Loucy (cell line): ENCODE measurements around the gene SEPTIN6.

ENCODE experiments used
- H2AFZ ChIP-seq: fragments of 200-600 bp; sonication (generic); 2 replicates; pipeline ENCODE4 v1.6.0; 2016; ENCODE audit warnings: antibody characterized with exemption, mild to moderate bottlenecking, low read length, moderate library complexity
- H3F3A ChIP-seq: fragments of 200-600 bp; 2 replicates; pipeline ENCODE4 v1.6.0; 2016; ENCODE audit warnings: antibody characterized with exemption, low read depth, mild to moderate bottlenecking
- H3K27me3 ChIP-seq: fragments of 200-600 bp; sonication (generic); 2 replicates; pipeline ENCODE4 v1.6.1; 2014; ENCODE audit warnings: low read length, mild to moderate bottlenecking; ENCODE audit not compliant: insufficient read depth, poor library complexity, severe bottlenecking
- H3K36me3 ChIP-seq: fragments of 200-600 bp; sonication (generic); 2 replicates; pipeline ENCODE4 v1.6.1; 2016; ENCODE audit warnings: low read length; ENCODE audit not compliant: insufficient read depth
- H3K4me1 ChIP-seq: fragments of 200-600 bp; sonication (generic); 2 replicates; pipeline ENCODE4 v1.5.1; 2014; ENCODE audit warnings: low read length, mild to moderate bottlenecking; ENCODE audit not compliant: insufficient read depth, poor library complexity, severe bottlenecking
- H3K4me2 ChIP-seq: fragments of 200-600 bp; sonication (generic); 2 replicates; pipeline ENCODE4 v1.6.0; 2014; ENCODE audit warnings: antibody characterized with exemption, low read length, low read depth, mild to moderate bottlenecking; ENCODE audit not compliant: poor library complexity, severe bottlenecking
- H3K4me3 ChIP-seq: fragments of 200-600 bp; sonication (generic); 2 replicates; pipeline ENCODE4 v1.5.1; 2014; ENCODE audit warnings: low read length, mild to moderate bottlenecking, mixed read lengths; ENCODE audit not compliant: poor library complexity, severe bottlenecking
- H3K79me2 ChIP-seq: fragments of 200-600 bp; sonication (generic); 2 replicates; pipeline ENCODE4 v1.6.1; 2014; ENCODE audit warnings: low read length; ENCODE audit not compliant: insufficient read depth
- H3K9ac ChIP-seq: fragments of 200-600 bp; sonication (generic); 2 replicates; pipeline ENCODE4 v1.6.0; 2014; ENCODE audit warnings: mild to moderate bottlenecking, low read depth, low read length, moderate library complexity; ENCODE audit not compliant: poor library complexity, severe bottlenecking
- H3K9me2 ChIP-seq: fragments of 200-600 bp; sonication (generic); replicated peaks from 2 replicates; pipeline ENCODE4 v1.6.1; 2016; ENCODE audit warnings: low read depth, low read length, mixed read lengths
- H3K9me3 ChIP-seq: fragments of 200-600 bp; sonication (generic); 2 replicates; pipeline ENCODE4 v1.6.1; 2014; ENCODE audit warnings: mild to moderate bottlenecking, antibody characterized with exemption, low read length, low read depth; ENCODE audit not compliant: insufficient read depth
- H4K20me1 ChIP-seq: fragments of 200-600 bp; sonication (generic); 2 replicates; pipeline ENCODE4 v1.6.0; 2014; ENCODE audit warnings: antibody characterized with exemption, low read length, mild to moderate bottlenecking; ENCODE audit not compliant: insufficient read depth, poor library complexity, severe bottlenecking
- CTCF ChIP-seq: fragments of 200-600 bp; sonication (generic); conservative IDR thresholded peaks from 2 replicates; pipeline ENCODE4 v1.5.1; 2014; ENCODE audit warnings: mild to moderate bottlenecking, antibody characterized with exemption, low read length
- EZH2phosphoT487 ChIP-seq: fragments of 200-600 bp; IDR thresholded peaks from 2 replicates; pipeline ENCODE4 v1.6.1; 2018; ENCODE audit warnings: antibody characterized with exemption, mild to moderate bottlenecking, moderate library complexity, borderline replicate concordance

SEPTIN6 gene

GRCh38 chrX:119694601-119695534 lies 1.9 kb upstream of the SEPTIN6 start:
- peak overlapping the region; percentile 92 for H3K4me2 ChIP-seq

DNA sequence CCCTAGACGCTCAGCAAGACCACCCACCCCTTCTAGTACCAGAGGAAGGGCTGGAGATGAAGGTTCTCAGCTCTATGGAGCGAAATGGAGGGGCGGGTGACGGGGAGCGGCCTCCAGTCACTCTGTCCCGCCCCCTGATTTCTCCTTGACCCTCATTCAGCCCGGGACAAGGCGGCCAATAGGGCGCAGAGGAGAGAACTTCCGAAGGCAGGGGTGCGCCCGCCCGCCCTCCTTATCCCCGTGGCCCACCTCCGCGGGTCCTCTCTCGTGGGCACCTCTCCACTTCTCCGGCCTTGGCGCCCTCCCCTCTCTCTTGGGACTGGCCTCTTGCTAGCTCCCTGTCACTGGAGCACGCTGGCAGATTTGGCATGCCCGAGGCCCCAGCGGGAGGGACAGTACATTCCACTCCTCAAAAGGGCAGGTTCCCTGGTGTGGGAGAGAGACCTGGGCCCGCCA lies 1.1 kb upstream of the SEPTIN6 start:
- Histone ChIP-seq H2AFZ (peak overlapping the region; percentile 15; the same call in 1 of the 2 replicates), H3K36me3 (no peaks in the 10 kb centered on the region), H3K4me1 (peaks cover 9% of the 10 kb centered on the region), H3F3A (0 out of 2 replicates have a peak, but pooled peaks cover 2% of the 10 kb centered on the region), H4K20me1 (peaks cover 28% of the 10 kb centered on the region), H3K4me2 (peak overlapping the region; percentile 92), H3K9ac (peak overlapping the region; percentile 84), H3K9me2 (no peaks in the 10 kb centered on the region), H3K27me3 (no peaks in the 10 kb centered on the region), H3K4me3 (peak overlapping the region; percentile 75), H3K79me2 (peaks cover 55% of the 10 kb centered on the region), H3K9me3 (no peaks in the 10 kb centered on the region)
- TF ChIP-seq CTCF (no peak), EZH2phosphoT487 (no peak)

More at GRCh38 chrX:119694601-119695534, 1.9 kb upstream of the SEPTIN6 start:
- H4K20me1 ChIP-seq = peaks cover 28% of the 10 kb centered on the region
- peaks cover 9% of the 10 kb centered on the region for H3K4me1 ChIP-seq
- TF ChIP-seq CTCF (peak; percentile 27), EZH2phosphoT487 (no peak)
- no peaks in the 10 kb centered on the region for H3K9me2 ChIP-seq
- H3F3A ChIP-seq = no peaks in the 10 kb centered on the region
- H3K27me3 ChIP-seq = no peaks in the 10 kb centered on the region
- no peaks in the 10 kb centered on the region for H3K9me3 ChIP-seq
- H3K79me2 ChIP-seq = peaks cover 47% of the 10 kb centered on the region
- H3K36me3 ChIP-seq = no peaks in the 10 kb centered on the region
- H3K4me3 ChIP-seq = peak overlapping the region; percentile 75
- H3K9ac ChIP-seq = peak overlapping the region; percentile 84
- 0 out of 2 replicates have a peak overlapping the region, but pooled peaks have one; percentile 15 for H2AFZ ChIP-seq

- Histone ChIP-seq H4K20me1 (peaks cover 37% of the 10 kb centered on the region), H3K79me2 (peaks cover 71% of the 10 kb centered on the region), H3K9ac (peak overlapping the region; percentile 84), H3F3A (peaks cover 8% of the 10 kb centered on the region; the same call in 1 of the 2 replicates), H3K36me3 (no peaks in the 10 kb centered on the region), H3K4me3 (peak overlapping the region; percentile 75), H3K4me1 (peaks cover 15% of the 10 kb centered on the region), H3K27me3 (no peaks in the 10 kb centered on the region), H3K4me2 (peak overlapping the region; percentile 100), H3K9me2 (no peaks in the 10 kb centered on the region), H2AFZ (no peak overlapping the region), H3K9me3 (no peaks in the 10 kb centered on the region)
- TF ChIP-seq CTCF = no peak
- no peak for TF ChIP-seq EZH2phosphoT487
Measured at GRCh38 chrX:119692191-119693039, 553 bp downstream of the SEPTIN6 start.
